GM18873 (cell line): ENCODE measurements around the gene PLA2G6.

Experiments
- ATAC-seq: cut with Tn5 transposase; IDR thresholded peaks from one replicate; pipeline ENCODE4 v1.9.1; 2021; ENCODE audit warnings: mild to moderate bottlenecking, moderate library complexity, moderate number of reproducible peaks; ENCODE audit not compliant: unreplicated experiment, low FRiP score

PLA2G6 gene

DNA sequence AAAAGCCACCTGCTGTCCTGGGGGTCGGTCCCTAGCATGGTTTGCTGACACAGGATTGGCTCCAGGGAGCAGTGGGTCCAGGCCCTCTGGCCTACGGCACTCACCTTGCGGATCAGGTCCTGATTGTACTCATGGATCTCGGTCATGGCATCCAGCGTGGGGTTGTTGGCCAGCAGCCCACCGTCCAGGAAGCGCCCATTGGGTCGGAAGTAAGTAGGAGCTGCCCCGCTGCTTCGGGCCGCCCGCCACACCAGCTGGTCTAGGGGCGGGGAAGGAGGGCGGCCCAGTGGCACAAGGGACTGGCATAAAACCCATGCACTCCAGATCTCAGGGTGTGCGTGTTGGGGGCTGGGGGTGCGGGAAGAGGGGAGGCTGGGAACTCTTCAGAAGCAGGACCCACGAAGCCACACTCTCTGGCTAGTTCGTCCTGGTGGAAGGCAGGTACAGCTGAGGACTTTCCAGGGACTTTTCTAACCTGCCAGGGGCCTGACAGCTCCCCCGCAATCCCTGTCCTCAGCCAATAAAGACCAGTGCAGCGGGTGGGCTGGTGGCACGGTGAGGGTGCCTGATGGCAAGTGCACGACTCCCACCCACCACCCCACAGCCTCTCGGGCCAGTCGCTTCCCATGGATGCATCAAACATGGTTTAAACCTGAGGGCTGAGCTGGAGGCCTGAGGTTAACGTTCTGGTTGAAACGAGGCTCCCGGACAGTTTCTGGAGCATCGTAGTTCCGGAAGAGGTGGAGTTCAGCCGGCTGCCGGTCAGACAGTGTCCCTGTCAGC is 66.0 kb downstream of the PLA2G6 start:
- ATAC-seq: no peak

DNA sequence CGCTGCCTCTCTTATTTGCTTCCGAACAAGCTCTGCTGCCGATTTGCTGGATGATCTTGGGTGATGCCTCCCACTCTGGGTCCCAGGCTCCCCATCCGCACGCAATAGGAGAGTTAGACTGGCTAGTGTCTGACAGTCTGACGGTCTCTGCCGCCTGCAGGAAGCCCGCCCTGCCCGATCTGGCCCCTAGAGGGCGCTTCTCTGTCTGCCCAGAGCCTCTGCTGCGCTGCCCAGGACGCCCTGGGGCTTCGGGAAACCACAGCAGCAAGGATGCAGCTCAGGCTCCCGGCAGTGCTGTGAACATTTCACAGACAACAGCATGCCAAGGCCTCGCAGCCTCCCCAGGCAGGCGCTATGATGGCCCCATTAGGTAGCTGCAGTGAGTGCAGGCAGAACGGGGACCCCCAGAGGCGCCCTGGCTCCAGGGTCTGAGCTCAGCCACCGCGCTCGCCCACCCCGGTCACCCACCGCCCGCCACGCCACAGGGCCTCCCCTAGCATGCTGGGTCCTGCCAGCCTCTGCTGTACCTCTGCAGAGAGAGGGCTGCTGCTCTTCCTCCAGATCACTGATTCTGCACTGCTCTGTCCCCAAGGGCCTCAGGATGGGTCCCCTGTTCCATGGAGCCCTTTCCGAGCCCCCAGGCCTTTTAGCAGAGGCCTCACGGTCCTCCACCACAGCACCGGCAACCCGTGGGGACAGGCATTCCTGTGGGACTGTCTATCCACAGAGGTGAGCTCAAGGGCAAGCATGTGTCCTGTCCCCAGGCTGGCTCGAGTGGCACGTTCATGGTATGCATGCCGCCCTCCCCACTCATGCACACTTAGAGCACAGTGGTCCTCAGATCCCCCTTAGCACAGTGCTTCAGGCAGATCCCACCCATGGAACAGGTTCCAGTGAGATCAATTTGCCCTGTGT is 66.9 kb downstream of the PLA2G6 start:
- ATAC-seq: no peak

DNA sequence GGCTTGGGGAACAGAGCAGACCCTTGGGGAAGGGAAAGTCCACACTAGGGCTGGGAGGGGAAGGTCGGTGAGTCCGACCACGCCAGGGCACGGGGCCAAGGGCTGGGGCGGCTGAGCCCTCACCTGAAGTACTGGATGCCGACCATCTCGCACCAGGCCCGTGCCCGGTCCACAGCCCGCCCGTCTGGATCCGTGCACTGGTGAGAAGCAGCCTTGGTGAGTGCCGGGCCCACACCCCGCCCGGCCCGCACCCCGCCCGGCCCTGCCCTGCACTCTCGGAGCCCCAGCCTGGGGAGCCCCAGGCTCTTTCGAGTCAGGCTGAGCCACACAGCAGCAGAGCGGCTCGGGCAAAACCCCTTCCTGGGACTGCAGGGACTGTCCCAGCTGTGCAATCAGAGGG is 69.2 kb downstream of the PLA2G6 start:
- no peak for ATAC-seq

DNA sequence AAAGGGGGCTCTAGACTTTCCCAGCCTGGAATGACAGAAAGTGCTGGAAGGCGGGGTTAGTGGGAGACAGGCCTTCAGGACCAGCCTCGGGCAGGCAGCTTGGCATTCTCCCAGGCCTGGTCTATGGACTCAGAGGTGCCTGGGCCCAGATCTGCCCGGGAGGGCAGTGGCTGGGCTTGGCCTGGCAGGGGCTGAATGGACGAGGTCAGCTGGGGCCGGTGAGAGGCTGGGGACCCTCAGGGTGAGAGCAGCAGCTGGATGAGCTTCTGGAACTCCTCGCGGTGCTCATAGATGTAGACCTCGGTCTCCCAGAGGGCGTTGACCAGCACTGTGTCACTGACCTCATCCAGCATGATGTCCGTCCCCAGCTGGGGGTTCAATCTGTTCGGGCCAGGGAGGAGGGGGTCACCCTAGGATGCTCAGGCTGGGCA is 69.7 kb downstream of the PLA2G6 start:
- no peak for ATAC-seq

DNA sequence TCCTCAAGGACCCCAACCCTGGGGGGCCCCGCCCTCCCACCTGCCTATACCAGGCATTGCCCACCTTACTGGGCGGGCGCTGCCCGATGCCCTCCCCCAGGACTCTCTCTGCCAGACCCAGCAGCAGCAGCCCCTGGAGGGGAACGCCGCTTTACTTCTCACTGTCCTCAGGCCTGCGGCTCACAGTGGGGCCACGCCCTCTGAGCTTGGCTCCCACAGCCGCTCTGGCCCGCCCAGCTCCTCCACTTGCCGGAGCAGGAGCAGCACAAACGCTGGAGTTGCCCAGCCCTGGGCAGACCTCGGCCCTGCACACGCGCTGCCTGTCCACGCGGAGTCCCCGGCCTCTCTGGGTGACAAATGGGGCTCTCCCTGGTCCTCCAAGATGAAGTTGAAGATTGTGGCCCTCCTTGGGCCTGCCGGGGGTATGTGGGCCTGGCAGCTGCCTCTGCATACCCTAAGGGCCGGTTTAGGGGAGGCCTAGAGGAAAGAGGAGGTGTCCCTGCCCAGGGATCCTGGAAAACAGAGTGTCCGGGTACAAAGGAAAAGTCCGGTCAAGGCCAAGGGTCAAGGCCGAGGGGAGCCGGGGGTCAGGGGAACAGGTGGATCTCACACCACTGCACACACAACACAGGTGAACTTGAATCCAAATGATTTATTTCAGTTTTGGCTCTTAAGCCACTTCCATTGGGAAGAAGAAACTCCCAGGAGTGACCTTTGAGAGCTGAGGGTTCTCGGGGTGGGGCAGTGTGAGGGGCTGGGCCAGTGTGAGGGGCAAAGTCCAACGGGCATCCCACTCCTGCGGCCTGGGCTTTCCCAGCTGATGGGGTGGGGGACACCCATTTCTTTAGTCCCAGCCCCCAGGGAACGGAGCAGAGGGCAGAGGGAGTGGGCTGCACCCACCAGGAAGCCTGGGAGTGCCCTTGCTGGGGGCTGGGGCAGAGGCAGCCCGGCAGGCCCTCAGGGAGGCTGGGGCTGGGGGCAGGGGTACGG is 70.5 kb downstream of the PLA2G6 start:
- ATAC-seq: no peak

DNA sequence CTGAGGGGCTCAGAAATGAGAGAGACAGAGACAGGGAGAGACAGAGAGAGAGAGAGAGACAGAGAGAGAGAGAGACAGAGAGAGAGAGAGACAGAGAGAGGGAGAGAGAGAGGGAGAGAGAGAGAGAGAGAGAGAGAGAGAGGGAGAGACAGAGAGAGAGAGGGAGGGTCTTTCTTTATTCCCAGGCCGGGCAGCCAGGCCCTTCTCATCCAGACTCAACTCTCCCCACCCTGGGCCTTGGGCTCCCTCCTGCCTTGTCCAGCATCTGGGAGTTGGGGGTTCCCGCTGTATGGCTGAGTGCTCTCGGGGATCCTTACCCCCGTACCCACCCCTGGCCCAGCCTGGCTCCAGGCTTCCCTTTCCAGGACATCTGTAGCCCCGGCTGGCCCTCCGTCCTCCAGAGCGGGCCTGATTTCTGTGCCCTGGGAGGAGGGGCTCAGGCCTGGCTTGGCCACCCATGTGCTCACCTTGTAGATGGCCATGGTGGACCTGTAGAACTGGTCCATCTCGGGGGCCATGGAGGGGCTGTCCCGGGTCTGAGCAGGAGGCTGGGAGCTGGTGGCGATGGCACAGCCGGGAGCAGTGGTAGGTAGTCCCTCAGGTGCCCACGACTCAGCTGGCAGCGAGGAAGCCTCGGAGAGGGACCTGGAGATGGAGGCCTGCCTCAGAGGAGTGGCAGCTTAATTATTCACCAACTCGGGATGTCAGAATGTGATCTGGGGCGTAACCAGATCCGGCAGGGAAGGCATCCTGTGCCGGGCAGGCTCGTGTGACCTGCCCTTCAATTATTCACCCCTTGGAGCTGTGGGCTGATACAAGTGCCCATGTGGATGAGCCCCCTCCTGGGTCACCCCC is 71.4 kb downstream of the PLA2G6 start, which contains the start of gene BAIAP2L2:
Gene BAIAP2L2 (minus strand): TSS at position 677 of the 855 bp plus-strand sequence. CDS start 159 bp downstream, at position 518.
- no peak for ATAC-seq

DNA sequence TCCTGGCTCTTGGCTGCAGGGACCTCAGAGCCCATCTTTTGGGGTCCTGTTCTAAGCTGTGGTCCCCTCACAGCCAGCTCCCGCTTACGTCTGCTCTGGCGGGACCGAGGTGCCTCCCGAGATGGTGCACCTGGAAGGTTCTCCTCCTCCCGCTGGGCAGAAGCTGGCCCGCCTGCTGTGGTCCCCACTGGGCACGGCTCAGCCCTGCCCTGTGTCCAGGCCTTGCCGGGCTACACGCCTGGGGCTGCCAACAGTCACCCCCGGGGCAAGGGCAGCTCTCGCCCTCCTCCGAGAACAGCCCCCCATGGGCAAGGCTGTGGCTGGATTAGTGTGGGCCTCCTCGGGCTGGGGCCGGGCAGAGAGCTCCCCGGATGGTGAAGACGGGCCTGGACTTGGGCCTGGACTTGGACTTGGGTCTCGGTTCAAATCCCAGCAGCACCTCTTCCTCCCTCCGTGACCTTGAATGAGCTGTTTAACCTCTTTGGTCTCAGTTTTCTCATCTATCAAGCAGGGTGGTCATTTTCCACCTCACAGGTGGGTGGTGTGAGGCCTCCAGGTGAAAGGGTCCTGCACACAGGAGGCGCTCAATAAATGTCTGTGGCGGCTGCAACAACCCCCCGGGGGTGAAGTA is 72.1 kb downstream of the PLA2G6 start:
- no peak for ATAC-seq

DNA sequence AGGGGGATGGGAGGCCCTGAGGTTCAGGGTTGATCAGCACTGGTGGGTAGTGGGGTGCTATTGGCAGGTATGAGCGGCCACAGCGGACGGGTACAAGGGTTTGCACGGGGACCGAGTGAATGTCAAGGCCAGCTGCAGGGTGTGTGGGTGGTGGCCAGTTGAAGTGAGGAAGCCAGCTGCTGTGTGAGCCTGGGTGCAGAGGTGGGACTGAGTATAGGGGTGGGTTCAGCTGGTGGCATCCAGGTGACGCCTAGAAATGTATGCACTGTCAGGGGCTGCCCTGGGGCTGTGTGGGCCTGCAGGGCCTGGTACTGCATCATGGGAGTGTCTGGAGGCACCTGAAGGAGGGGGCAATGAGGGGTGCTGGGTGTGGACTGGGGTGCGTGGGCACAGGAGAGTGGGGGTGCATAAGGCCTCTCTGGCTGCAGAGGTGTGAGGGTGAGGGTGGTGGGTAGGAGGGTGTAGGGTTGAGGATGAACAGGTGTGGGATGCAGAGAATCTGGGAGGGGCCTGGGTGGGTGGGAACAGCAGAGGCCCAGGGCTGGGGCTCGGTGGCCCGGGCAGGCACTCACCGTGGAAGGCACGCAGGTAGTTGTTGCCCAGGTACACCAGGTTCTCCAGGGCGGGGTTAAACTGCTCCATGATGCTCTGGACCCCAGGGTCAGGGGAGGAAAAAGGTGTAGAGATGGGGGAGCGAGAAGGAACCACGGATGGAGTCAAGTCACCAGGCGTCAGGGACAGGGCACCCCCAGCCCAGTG is 72.9 kb downstream of the PLA2G6 start:
- no peak for ATAC-seq

DNA sequence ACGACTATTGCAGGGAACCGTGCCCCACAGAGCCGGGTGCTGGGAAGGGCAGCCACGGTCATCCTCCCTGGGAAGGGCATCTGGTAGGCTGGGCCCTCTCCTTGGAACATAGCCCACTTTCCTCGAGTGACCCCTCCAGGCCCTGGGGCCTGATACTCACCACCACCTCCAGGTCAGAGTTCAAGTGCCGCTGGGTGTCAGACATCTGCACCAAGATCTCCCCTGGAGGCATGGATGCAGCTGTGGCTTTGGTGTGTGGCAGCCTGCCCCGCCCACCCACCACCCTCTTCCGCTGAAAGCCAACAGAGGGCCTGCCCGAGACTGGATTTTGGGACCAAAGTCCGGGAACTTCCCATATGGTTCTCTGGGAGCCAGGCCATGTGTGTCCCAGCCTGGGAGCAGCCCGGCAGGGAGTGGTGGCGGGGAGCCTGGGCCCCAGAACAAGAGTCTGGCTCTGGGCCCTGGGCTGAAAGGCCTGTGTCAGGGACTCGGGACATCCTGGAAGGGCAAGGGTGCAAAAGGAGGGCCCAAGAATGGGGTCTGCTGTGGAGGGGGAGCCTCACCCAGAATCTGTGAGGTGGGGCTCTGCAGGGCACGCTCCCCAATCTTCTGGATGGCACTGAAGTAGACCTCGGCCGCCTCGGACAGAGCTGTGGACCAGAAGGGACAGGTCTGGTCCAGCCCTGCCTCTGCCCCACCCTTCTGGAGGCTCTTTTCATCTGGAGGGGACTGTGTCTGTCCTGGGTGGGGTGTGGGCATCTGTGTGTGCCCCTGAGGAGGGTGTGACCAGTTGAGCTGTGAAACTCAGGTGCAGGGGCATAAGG is 73.7 kb downstream of the PLA2G6 start:
- no peak for ATAC-seq

DNA sequence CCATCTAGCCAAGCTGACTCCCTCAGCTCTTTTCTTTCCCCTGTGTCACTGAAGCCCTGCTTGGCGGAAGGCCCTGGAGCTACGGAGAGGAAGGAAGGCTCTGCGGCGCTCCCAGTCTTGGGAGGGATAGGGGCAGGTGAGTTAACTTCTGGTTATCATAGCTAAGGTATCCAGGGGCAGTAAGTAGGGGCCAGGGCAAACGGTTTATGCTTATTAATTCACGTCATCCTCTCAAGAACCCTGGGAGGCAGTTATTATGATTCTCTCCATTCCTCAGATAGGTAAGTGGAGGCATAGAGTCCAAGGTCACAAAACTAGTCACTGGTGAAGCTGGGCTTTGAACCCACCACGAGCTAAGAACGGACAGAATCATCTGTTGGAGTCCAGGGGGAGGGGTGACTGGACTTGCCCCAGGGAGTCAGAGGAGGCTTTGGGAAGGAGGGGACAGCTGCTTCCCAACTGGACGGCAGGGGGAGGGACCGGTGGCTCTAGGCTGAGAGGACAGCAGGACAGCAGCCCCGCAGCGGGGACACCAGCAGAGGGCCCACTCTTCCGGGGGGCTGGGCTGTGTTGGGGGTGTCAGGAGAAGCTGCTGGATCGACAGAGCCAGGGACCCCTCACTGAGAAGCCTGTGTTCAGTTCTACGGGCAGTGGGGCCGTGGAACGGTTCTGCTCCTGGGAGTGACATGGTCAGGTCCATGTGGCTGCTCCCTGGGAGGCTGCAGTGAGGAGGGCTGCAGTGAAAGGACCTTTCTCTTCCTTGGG is 74.6 kb downstream of the PLA2G6 start:
- no peak for ATAC-seq

DNA sequence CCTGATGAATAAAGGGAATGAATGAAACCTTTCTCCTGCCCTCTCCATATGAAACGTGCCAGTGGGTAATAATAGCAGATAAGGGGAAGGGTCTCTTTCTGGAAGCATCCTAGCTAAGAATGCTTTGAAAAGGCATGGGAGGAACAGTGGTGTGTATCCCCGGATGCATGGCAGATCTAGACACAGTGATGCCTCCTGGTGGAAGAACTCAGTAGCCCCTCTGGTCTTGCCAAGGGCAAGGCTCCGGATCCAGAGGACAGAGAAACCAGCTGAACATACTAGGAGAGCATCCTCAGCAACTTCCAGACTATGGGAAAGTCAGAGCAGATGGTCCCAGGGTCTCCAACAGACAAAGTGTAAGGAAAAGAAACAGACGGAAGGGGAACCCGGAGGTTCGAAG is 77.5 kb downstream of the PLA2G6 start:
- no peak for ATAC-seq

DNA sequence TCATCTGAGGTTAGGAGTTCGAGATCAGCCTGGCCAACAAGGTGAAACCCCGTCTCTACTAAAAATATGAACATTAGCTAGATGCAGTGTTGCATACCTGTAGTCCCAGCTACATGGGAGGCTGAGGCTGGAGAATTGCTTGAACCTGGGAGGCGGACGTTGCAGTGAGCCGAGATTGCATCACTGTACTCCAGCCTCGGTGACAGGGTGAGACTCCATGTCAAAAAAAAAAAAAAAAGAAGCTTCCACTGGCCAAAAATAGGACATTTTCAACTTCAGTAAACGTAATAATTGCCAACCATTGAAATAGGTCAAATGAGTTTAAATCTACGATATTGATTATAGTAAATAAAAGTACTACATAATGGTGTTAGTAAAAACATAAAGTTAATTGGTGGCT is 78.0 kb downstream of the PLA2G6 start:
- no peak for ATAC-seq

DNA sequence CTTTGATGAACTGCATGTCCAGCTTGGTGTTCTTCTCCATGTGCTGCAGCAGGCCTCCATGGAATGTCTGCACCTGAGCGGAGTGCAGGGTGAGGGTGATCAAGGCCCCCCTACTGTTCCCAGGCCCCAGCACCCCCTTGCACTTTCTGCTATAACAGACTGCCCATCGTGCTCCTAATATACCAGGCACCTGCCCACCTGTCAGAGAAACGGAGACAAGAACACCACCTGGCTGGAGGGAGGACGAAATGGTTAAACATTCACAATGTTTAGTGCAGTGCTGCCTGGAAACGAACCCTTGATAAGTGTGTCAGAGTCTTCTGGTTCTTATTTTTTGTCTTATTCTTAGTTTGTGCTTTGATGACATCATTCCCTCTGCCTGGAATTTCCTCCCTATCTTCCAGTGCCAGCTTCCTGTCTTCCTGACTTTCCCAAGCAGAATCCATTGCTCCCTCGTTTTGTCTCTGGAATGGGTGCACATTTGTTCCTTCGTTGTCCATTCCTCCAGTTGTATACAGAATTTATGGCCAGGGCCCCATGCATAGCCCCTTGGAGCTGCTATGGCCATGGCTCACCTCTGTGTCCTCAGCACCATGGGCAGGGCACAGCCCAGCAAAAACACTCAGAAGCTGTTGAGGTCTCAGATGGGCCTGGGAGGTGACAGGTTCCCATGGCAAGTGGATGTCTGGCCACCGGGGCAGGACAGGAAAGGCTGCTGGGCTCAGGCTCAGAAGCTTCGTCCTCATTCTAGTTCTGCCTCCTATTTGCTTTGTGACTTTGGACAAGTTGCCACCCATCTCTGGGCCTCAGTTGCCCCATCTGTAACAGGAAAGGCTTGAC is 83.0 kb downstream of the PLA2G6 start:
- no peak for ATAC-seq

DNA sequence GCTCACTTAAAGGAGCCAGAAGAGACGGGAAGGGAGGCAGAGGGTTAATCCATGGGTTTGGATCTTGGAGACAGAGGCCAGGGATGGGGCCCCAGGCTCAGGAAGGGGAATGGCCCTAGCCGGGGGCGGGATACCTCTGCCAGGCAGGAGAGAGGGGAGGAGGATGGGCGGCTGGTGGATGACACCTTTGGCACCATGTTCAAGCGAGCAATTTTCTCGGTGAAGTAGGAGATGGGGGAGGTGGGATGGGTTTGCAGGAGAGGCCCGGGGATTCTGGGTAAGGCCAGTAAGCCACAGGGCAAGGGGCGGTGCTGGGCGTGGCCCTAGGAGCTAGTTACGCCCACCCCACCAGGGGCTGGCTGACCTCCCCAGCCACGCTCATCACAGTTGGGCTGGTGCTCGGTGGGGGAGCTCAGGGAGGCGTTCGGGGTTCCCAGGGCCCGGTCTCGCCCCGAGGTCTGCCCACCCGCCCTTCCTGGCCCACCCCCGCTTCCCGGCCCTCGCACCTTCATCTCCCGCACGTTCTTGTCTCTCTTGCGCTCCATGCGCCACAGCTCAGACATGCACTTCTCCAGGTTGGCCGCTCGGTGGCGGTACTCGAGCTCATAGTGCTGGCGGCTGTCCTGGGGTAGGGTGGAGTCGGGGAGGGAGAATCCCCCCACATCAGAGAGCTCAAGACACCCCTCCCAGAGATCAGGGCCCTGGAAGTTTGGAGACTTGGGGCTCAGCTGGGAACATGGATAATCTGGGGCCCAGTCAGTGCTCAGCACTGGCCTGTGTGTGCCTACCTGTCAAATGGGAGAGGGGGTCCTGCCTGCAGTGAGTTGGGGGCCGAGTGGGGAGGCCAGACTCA is 83.8 kb downstream of the PLA2G6 start:
- no peak for ATAC-seq

DNA sequence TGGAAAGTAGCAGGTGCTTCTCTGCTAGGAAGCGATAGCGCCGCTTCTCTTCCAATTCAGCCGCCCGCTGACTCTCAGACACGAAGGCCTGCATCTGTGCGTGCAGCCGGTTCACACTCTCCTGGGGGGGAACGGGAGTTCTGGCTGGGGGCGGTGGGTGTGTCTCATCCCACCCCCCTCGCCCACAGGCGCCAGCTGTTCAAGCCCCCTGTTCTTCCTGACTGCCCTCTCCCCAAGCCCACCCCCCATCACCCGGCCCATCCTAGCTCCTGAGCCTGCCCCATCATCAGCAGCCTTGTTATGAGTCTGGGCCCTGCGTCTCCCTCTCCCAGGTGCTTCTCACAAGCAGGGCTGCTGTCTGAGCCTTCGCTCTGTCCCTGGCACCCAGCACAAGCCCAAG is 84.6 kb downstream of the PLA2G6 start:
- no peak for ATAC-seq
